ENCODE measurements around the gene BIN1.
A peak's percentile ranks its signal among the peaks of the same experiment; 100 is the strongest.

Gene BIN1

GRCh38 chr2:127057371-127058245 is 49.3 kb downstream of the BIN1 start:
- DNase-seq: no peak

DNA sequence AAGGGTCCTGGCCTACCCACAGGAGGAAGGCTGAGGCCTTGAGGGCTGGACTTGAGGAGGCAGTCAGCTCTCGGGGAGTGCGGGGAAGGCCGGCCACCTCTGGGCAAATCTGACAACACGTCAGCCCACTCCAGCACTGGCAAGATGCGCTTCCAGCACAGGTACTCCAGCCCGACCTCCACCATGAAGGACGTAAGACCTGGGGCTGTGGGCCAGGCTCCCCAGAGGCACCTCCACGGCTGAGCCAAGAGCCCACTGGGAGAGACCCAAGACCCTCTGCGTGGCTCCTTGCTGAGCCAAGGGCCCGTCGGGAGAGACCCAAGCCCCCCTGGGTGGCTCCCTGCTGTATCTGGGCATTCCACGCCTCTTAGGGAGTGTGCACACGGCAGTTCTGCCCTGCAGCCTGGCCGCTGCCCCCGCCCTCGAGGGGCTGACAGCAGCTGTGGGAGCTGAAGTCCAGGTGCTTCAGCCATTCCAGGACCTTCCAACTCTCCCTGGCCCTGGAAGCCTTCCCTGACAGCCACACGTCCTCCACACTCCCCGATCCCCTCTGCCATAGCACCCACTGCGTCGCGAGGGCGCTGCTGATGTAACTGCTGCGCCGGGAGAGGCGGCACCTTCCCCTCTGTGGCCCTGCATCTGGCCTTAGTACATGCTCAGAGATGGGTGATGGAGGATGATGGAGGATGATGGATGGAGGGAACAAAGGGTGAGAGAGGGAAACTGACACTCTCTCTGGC is 50.2 kb downstream of the BIN1 start:
- no peak for DNase-seq

DNA sequence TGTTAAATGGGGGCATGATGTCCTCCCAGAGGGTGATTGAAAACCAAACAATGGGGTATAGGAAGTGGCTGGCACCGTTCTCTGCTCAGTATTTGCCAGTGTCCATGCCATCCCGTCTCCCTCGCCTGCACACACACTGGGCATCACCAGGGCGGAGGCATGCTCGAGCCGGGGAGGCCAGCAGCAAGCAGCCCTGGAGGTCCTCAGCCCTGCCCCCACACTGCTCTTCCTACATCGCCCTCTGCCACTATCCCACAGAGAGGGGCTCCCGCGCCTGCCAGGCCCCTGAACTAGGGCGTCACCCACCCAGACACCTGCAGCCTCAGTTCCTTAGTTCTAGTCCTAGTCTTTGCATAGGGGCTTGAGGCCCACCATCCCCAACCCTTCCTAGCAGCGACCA is 50.9 kb downstream of the BIN1 start:
- no peak for DNase-seq

DNA sequence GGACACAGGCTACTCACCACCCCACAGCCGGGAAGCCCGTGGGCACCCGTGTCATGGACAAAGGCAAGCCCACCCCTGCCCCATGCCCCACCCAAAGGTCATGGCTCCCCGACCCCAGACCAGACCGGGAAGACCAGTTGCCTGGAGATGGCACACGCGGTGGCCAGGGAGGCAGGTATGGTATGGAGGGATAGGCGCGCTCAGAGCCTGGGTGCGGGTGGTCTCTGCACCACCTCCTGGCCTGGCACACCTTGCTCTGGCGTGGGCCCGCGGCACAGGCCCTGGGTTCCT is 51.2 kb downstream of the BIN1 start:
- DNase-seq: no peak

GRCh38 chr2:127054996-127055785 is 51.8 kb downstream of the BIN1 start:
- DNase-seq: no peak

- no peak for DNase-seq
Observed at GRCh38 chr2:127054604-127054930, 52.4 kb downstream of the BIN1 start.

DNA sequence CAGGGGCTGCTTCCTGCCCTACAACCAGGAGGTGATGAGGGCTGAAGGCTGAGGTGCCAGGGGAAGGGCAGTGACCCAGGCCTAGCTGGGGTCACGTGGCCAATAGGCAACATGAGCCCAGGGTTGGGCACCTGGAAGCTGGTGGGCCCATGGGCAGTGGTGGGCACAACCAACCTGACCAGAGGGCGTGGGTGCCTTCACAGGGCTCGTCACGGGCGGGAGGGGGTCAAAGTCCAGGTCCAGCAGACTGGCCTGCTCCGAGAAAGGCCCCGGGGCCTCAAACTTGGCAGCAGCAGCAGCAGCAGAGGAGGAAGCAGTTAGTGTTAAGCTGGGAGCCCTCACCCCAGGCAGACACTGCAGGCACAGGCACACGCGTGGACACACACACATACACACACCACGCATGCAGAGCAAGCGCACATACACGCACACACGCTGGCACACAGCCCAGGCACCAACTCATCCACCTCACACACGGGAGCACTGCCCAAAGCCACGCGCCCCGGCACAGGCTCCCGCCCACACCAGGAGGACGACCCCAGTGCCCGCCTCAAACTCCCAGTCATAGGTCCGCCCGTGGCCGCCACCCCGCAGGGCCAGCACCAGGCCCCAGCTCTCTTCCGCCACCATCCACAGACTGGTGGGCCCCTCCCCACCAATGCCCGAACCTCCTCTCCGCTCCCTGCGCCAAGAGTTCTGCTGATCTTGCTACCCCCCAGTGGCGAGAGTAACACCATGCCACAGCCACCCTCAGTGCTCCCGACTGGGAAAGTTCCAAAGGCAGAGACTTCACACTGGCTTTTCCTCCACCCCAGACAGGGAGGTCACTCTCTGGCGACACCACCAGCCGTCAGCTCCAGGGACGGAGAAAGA is 53.0 kb downstream of the BIN1 start:
- no peak for DNase-seq

GRCh38 chr2:127052771-127053691 is 53.9 kb downstream of the BIN1 start:
- no peak for DNase-seq

GRCh38 chr2:127052057-127052770 is 54.7 kb downstream of the BIN1 start:
- no peak for DNase-seq

- DNase-seq: no peak
Observed at GRCh38 chr2:127051116-127052056, 55.6 kb downstream of the BIN1 start.

- DNase-seq: no peak
Observed at GRCh38 chr2:127050803-127051115, 56.2 kb downstream of the BIN1 start.

DNA sequence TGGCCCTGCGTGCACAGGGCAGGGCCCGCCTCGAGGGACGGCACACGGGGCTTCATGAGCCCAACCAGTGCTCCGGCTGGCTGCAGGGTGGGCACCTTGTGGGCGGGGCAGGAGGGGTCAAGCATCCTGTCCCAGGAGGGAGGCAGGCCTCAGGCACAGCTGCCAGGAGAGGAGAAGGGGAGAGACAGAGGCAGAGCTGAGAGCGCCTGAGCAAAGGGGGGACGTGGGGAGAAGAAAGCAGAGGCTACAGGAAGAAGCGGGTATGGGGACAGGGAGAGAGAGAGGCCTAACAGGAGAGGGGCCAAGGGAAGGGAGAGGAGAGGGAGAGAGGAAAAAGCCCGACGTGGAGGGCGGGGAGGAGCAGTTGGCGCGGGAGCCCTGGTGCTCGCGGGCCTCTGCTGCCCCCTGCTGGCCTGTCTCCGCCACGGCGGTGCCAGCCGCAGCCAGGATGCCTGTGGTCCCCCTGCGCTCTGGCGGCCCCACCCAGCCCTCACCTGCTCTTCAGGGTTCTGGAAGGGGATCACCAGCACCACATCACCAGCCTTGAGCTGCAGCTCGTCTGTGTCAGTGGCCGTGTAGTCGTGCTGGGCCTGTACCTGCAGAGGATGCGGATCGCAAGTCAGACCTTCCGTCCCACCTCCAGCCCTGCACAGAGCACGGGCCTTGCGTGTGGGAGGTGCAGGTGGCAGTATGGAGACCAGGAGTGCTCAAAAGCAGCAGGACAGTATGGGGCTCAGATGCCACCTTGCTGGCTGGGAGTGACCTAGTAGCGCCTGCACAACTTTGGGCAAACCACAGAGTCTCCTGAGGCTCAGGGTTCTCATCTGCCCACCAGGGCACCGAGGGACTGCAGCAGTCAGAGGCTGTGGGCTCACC is 56.8 kb downstream of the BIN1 start:
- peak; percentile 55 for DNase-seq

DNA sequence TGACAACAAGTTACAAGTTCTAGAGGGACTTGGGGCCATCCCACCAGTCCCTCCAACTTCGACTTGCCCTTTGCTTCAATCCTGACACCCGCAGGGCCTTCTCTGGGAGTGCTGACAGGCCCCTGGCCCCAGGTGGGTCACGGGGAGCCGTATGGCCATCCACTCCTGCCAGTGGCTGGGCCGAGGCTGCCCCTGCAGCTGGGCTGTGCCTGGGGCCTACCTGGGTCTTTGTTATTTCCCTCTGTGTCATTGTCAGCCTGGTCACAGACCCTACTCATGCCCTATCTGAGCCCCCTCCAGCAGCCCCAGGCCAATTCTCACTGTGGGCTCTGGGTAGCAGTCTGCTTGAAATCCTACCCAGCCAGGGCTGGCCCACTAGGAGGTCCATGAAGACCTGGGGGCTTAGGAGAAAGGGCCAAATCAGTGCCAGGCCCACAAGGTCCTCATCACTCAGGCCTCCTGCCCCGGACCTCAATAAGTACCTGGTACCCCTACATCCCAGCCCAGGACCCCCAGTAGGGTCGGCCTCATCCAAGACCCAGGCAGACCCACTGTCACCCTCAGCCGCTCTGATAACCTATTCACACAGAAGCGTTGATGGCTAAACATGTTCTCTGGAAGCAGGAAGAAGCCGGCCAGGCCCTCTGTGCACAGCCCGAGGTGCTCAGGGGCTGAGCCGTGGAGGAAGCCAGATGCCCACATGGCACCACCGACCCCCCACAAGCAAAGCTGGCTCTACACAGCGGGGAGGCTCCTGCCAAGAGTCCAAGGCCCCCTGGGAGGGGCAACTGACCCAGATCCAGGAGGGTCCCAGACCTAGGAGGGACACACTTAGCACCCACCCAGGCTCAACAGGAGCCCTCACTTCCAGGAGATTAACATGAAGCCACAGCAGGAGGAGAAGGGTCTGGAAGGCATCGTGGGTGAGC is 57.7 kb downstream of the BIN1 start:
- no peak for DNase-seq

GRCh38 chr2:127048618-127048935 is 58.4 kb downstream of the BIN1 start:
- no peak for DNase-seq

DNA sequence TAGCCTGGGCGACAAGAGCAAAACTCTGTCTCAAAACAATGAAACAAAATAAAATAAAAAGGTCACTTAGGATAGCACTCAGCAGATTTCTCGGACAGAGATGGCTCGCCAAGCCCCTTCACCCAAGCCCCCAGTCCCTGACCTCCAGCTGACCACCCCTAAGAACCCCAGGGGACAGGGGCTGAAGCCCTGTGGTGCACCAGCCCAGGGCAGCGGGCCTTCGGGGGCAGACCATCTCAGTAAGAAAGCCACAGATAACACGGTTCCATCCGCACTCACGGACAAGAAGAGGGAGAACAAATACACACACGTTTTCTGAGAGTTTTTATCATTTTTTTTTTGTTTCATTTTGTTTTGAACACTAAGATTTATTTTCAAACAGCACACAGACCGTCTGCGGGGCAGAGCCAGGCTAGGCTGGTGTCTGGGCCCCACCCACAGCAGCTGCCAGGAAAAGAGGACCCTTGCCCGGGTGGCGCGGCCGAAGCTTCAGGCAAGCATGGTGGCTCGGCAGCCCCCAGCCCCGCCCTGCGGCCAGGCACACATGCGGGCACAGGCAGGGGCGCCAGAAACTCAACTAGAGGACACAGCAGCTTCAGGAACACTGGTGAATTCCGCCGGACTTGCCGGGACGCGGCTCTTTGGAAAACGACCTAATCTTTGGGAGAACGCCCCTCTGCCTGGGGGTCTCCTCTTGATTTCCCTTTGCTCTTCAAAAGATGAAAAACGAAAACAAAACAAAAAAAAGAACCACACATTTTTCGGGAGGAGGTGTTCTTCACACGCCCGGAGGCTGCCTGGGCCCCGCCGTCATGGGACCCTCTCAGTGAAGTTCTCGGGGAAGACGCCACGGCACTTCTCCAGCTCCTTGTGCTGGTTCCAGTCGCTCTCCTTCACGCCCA is 59.0 kb downstream of the BIN1 start:
- no peak for DNase-seq

DNA sequence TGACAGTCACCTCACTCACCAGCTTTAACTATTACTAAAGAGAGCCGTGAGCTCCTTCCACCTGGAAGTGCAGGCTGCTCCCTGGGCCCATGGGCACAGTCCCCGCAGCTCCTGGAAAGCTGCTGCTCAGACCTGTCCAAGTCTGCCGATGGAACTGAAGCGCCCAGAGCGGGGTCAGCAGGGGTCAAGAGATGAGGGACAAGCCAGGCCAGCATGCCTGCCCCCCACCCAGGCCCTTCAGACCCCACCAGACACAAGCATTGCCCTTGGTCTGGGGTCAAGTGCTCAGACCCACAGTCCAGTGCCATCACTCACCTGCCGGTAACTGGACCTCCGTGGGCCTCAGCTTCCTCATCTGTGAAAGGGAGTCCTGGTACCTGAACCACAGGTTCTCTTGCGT is 59.9 kb downstream of the BIN1 start:
- no peak for DNase-seq

- no peak for DNase-seq
Observed at GRCh38 chr2:127046579-127046978, 60.4 kb downstream of the BIN1 start.
